ENCODE results near the gene ME3.

GRCh38 chr11:86397351-86397750 is 275.1 kb downstream of the ME3 start:
- TF ChIP-seq CTCF (IDR thresholded peaks at IDR 0.05) (no peak), POLR2AphosphoS5 (IDR thresholded peaks at IDR 0.05) (no peak), POLR2A (IDR thresholded peaks at IDR 0.05) (no peak), EP300 (IDR thresholded peaks at IDR 0.05) (no peak)

Measured in gastroesophageal sphincter (tissue), 3 donors.